Vagina (tissue), 2 donors: ENCODE results near the gene PSMA6. TPM values are rescaled to one million over a fixed set of nuclear protein-coding genes. Genes with fewer than 3 reads are reported as not detected.
"Not testable (repeated sequence)": the region's sequence is repeated elsewhere in the genome, so short reads cannot be mapped to it uniquely, and the experiment has no call there.

Experiments
- DNase-seq, 2 donors: peaks; one replicate each; pipeline ENCODE4 v3.0.0-alpha.2; 2017; ENCODE audit errors: extremely low spot score in 2 of 2
- H3K27ac ChIP-seq: fragments of 200-600 bp; sonication (generic); one replicate; pipeline ENCODE4 v1.5.1; 2019
- H3K27me3 ChIP-seq: fragments of 200-600 bp; sonication (generic); one replicate; pipeline ENCODE4 v1.5.1; 2019
- H3K36me3 ChIP-seq, 2 donors: fragments of 200-600 bp; sonication (generic); one replicate each; pipeline ENCODE4 v1.5.1; 2017 to 2019
- H3K4me1 ChIP-seq: fragments of 200-600 bp; sonication (generic); one replicate; pipeline ENCODE4 v1.5.1; 2019
- H3K4me3 ChIP-seq, 2 donors: fragments of 200-600 bp; sonication (generic); 1 replicate in 1 of 2; 2 replicates in 1 of 2; pipeline ENCODE4 v1.5.1; 2016 to 2019
- H3K9me3 ChIP-seq: fragments of 200-600 bp; sonication (generic); one replicate; pipeline ENCODE4 v1.5.1; 2019
- CTCF ChIP-seq, 3 experiments: fragments of 450-650 bp in 2 of 3; fragments of 200-600 bp in 1 of 3; sonication (generic) in 1 of 3; IDR thresholded peaks; one replicate each; pipeline ENCODE4 v1.5.1; 2017 to 2019; ENCODE audit warnings: antibody characterized with exemption in 3 of 3, mild to moderate bottlenecking in 2 of 3, moderate library complexity in 2 of 3
- POLR2A ChIP-seq, 2 donors: fragments of 450-650 bp; IDR thresholded peaks; one replicate each; pipeline ENCODE4 v1.6.1; 2017; ENCODE audit warnings: antibody characterized with exemption in 2 of 2, mild to moderate bottlenecking in 2 of 2, moderate library complexity in 2 of 2
- POLR2AphosphoS5 ChIP-seq, 2 donors: sonication (generic); formaldehyde crosslinking; IDR thresholded peaks; one replicate each; pipeline ENCODE4 v1.9.0; 2017; ENCODE audit warnings: antibody characterized with exemption in 2 of 2, mild to moderate bottlenecking in 2 of 2, low read depth in 1 of 2; ENCODE audit not compliant: insufficient read depth in 1 of 2
- intact Hi-C: fragments of 100-400 bp; cut with DNase I; formaldehyde crosslinking; loops from one replicate; pipeline ENCODE4 v1.15.1; 2023
- total RNA-seq: library from RNA; depleted of rRNA; stranded (reverse); fragments of >200 nt; gene quantifications from one replicate; pipeline ENCODE4 v1.2.3, GENCODE V29; 2016

The PSMA6 gene
- total RNA-seq, 1 donor from 2014 or later, result 76.9 TPM

- Histone ChIP-seq H3K4me1 (no peaks in the 10 kb centered on the region), H3K9me3 (no peaks in the 10 kb centered on the region), H3K36me3 (no peaks in the 10 kb centered on the region), H3K4me3 (no peak overlapping the region), H3K27me3 (no peaks in the 10 kb centered on the region), H3K27ac (no peak overlapping the region)
- intact Hi-C loops, result no loop called here
- no peak for DNase-seq
- TF ChIP-seq POLR2A (IDR thresholded peaks at IDR 0.05) (no peak), CTCF (IDR thresholded peaks at IDR 0.05) (no peak), POLR2AphosphoS5 (IDR thresholded peaks at IDR 0.05; ENCODE audit: insufficient read depth in 1 of 2, low read depth in 1 of 2) (no peak)
Measured at GRCh38 chr14:35245051-35245450, 47.1 kb upstream of the PSMA6 start.

DNA sequence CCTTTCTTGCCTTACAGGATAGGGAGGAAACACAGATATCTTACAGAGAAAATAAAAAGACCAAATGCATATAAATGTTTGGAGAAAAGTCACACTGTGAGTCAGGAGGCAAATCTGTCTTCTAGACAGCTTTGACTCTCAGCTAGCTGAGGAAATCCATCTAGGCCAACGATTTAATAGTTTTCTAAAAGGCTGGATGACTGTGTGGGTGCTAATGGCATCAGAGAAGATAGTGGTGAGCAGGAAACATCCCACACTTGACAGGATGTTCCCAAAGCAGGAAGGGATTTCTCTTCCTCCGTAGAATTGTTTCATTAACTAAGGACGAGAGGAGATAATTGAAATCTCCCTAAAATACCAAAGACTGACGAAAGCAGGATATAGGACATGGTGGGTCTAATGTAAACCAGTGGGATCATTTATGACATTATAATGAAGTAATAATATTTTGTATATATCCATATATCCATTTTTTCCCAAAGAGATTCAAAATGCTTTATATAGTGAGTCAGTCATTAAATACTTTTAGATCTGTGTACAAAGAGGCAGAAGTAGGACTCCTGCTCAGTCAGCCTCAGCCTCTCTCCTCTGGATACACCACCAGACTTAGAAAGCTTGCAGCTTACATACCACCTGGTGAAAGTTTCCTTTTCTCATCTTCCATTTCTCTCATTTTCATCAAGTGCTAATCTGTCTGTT is 44.3 kb upstream of the PSMA6 start:
- H3K36me3 ChIP-seq, result no peaks in the 10 kb centered on the region
- H3K9me3 ChIP-seq, result no peaks in the 10 kb centered on the region
- H3K27me3 ChIP-seq, result no peaks in the 10 kb centered on the region
- DNase-seq, result no peak
- intact Hi-C loops, result no loop called here
- H3K4me3 ChIP-seq, result no peak overlapping the region
- TF ChIP-seq POLR2AphosphoS5 (IDR thresholded peaks at IDR 0.05; ENCODE audit: insufficient read depth in 1 of 2, low read depth in 1 of 2) (no peak), CTCF (IDR thresholded peaks at IDR 0.05) (no peak), POLR2A (IDR thresholded peaks at IDR 0.05) (no peak)
- H3K27ac ChIP-seq, result no peak overlapping the region
- no peaks in the 10 kb centered on the region for H3K4me1 ChIP-seq

DNA sequence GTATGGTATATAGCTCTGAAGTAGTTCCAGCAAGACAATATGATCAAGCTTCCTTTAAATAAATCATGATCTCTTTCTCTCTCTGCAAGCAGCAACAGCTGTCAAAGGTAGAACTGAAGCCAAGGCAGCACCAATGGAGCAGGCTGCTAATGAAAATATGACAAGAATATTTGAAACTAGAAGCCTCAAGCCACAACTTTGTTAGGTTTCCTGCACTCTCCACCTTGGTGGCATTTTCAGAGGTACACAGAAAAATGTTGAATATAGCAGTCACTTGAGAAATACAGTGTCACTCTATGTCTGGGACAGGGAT is 43.8 kb upstream of the PSMA6 start:
- Histone ChIP-seq H3K4me1 (no peaks in the 10 kb centered on the region), H3K27me3 (no peaks in the 10 kb centered on the region), H3K9me3 (no peaks in the 10 kb centered on the region), H3K36me3 (no peaks in the 10 kb centered on the region), H3K27ac (no peak overlapping the region), H3K4me3 (no peak overlapping the region)
- intact Hi-C loops, result no loop called here
- no peak for DNase-seq
- TF ChIP-seq CTCF (IDR thresholded peaks at IDR 0.05), result no peak
- TF ChIP-seq POLR2AphosphoS5 (IDR thresholded peaks at IDR 0.05; ENCODE audit: insufficient read depth in 1 of 2, low read depth in 1 of 2), result no peak
- TF ChIP-seq POLR2A (IDR thresholded peaks at IDR 0.05), result no peak

- no peaks in the 10 kb centered on the region for H3K36me3 ChIP-seq
- no peak overlapping the region for H3K27ac ChIP-seq
- H3K4me3 ChIP-seq, result no peak overlapping the region
- no peak for TF ChIP-seq POLR2A (IDR thresholded peaks at IDR 0.05)
- TF ChIP-seq POLR2AphosphoS5 (IDR thresholded peaks at IDR 0.05; ENCODE audit: insufficient read depth in 1 of 2, low read depth in 1 of 2), result no peak
- TF ChIP-seq CTCF (IDR thresholded peaks at IDR 0.05), result no peak
- no peaks in the 10 kb centered on the region for H3K9me3 ChIP-seq
- H3K27me3 ChIP-seq, result no peaks in the 10 kb centered on the region
- no peak for DNase-seq
- intact Hi-C loops, result no loop called here
- H3K4me1 ChIP-seq, result no peaks in the 10 kb centered on the region
Measured at GRCh38 chr14:35250319-35250718, 41.9 kb upstream of the PSMA6 start.

- H3K27me3 ChIP-seq, result no peaks in the 10 kb centered on the region
- TF ChIP-seq CTCF (IDR thresholded peaks at IDR 0.05) (no peak), POLR2AphosphoS5 (IDR thresholded peaks at IDR 0.05; ENCODE audit: insufficient read depth in 1 of 2, low read depth in 1 of 2) (no peak), POLR2A (IDR thresholded peaks at IDR 0.05) (no peak)
- DNase-seq, result no peak
- no peaks in the 10 kb centered on the region for H3K4me1 ChIP-seq
- no peaks in the 10 kb centered on the region for H3K36me3 ChIP-seq
- intact Hi-C loops, result no loop called here
- no peaks in the 10 kb centered on the region for H3K9me3 ChIP-seq
- H3K27ac ChIP-seq, result no peak overlapping the region
- H3K4me3 ChIP-seq, result no peak overlapping the region
Measured at GRCh38 chr14:35252451-35252868, 39.7 kb upstream of the PSMA6 start.

DNA sequence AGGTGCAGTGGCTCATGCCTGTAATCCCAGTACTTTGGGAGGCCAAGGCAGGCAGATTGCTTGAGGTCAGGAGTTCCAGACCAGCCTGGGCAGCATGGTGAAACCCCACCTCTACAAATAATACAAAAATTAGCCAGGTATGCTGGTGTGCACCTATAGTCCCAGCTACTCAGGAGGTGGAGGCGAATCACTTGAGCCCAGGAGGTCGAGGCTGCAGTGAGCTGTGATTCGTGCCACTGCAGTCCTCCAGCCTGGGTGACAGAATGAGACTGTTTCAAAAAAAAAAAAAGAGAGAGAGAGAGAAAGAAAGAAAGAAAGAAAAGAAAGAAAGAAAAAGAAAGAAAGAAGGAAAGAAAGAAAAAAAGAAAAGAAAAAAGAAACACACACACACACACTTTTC is 39.1 kb upstream of the PSMA6 start:
- DNase-seq, H3K9me3 ChIP-seq, H3K27me3 ChIP-seq, H3K36me3 ChIP-seq, H3K27ac ChIP-seq, H3K4me1 ChIP-seq, intact Hi-C loops, H3K4me3 ChIP-seq: not testable (repeated sequence)

DNA sequence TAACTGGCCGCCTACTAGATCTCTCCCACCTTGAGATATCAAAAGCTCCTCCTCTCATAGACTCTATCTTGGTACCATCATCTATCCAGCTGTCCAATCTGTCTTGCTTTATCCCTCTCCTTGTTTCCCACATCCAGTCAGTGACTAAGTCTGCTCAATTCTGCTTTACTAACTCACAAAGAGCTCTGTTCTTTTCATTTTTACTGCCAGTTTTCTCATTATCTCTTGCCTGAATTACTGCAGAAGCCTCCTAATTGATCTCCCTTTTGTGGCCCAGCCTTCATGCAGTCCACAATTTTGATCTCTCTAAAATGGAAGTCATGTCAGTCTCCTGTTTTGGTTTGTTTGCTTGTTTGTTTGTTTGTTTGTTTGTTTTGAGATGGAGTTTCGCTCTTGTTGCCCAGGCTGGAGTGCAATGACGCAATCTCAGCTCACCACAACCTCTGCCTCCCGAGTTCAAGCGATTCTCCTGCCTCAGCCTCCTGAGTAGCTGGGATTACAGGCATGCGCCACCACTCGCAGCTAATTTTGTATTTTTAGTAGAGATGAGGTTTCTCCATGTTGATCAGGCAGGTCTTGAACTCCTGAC is 38.1 kb upstream of the PSMA6 start:
- H3K9me3 ChIP-seq, DNase-seq, H3K27me3 ChIP-seq, H3K36me3 ChIP-seq, H3K4me3 ChIP-seq, H3K4me1 ChIP-seq, intact Hi-C loops, H3K27ac ChIP-seq: not testable (repeated sequence)
